OCI-LY7 (cell line): ENCODE data around the gene NTN3. TPM values are rescaled to one million over a fixed set of nuclear protein-coding genes. Genes with fewer than 3 reads are reported as not detected.

ENCODE experiments used
- BruUV-seq: library from RNA; stranded (reverse); fragments of 400-500 nt; replicated peaks from 2 replicates; lab custom pipeline; 2021; lab: Mats Ljungman, UMichigan
- CTCF ChIA-PET: fragments of 300-600 bp; sonication (Branson Sonifier 250); formaldehyde crosslinking; loops from one replicate; lab custom pipeline; 2022; ENCODE audit warnings: antibody characterized with exemption; ENCODE audit not compliant: unreplicated experiment; lab: Charles Lee
- POLR2A ChIA-PET: fragments of 300-600 bp; sonication (Branson Sonifier 250); formaldehyde crosslinking; loops from one replicate; lab custom pipeline; 2022; ENCODE audit warnings: antibody characterized with exemption; lab: Charles Lee
- DNase-seq: peaks from one replicate; pipeline ENCODE4 v3.0.0-alpha.2; 2015; ENCODE audit warnings: low spot score
- H2AFZ ChIP-seq: fragments of 200-600 bp; sonication (generic), shearing (Covaris generic); 2 replicates; pipeline ENCODE4 v1.6.1; 2014; ENCODE audit warnings: mild to moderate bottlenecking, antibody characterized with exemption, low read length, moderate library complexity
- H3K27ac ChIP-seq: fragments of 200-600 bp; sonication (generic); 2 replicates; pipeline ENCODE4 v1.5.1; 2014; ENCODE audit warnings: mixed run types, low read depth, mild to moderate bottlenecking, moderate library complexity, low read length, inconsistent platforms; ENCODE audit not compliant: poor library complexity, severe bottlenecking
- H3K36me3 ChIP-seq: fragments of 200-600 bp; sonication (generic); 2 replicates; pipeline ENCODE4 v1.6.1; 2014; ENCODE audit warnings: mild to moderate bottlenecking, antibody characterized with exemption, low read length, moderate library complexity, mixed read lengths; ENCODE audit not compliant: insufficient read depth
- H3K4me1 ChIP-seq: fragments of 200-600 bp; sonication (generic); 2 replicates; pipeline ENCODE4 v1.5.1; 2014; ENCODE audit warnings: mild to moderate bottlenecking, low read length; ENCODE audit not compliant: insufficient read depth, poor library complexity, severe bottlenecking
- H3K4me2 ChIP-seq: fragments of 200-600 bp; sonication (generic); 2 replicates; pipeline ENCODE4 v1.6.1; 2014; ENCODE audit warnings: mild to moderate bottlenecking, low read length
- H3K4me3 ChIP-seq: fragments of 200-600 bp; sonication (generic); 2 replicates; pipeline ENCODE4 v1.5.1; 2014; ENCODE audit warnings: mild to moderate bottlenecking, low read depth, low read length; ENCODE audit not compliant: poor library complexity, severe bottlenecking
- H3K79me2 ChIP-seq: fragments of 200-600 bp; sonication (generic); 2 replicates; pipeline ENCODE4 v1.6.1; 2016; ENCODE audit warnings: low read depth, mild to moderate bottlenecking, low read length, moderate library complexity, mixed read lengths; ENCODE audit not compliant: insufficient read depth
- H3K9me2 ChIP-seq: fragments of 200-600 bp; sonication (generic); 2 replicates; pipeline ENCODE4 v1.6.1; 2016; ENCODE audit warnings: mild to moderate bottlenecking, low read length, mixed read lengths; ENCODE audit not compliant: insufficient read depth
- H3K9me3 ChIP-seq: fragments of 200-600 bp; sonication (generic); 2 replicates; pipeline ENCODE4 v1.6.1; 2014; ENCODE audit warnings: mild to moderate bottlenecking, mixed run types, low read length, mixed read lengths
- H4K20me1 ChIP-seq: fragments of 200-600 bp; sonication (generic); 2 replicates; pipeline ENCODE4 v1.6.1; 2014; ENCODE audit warnings: mild to moderate bottlenecking, antibody characterized with exemption, low read length, moderate library complexity, mixed read lengths; ENCODE audit not compliant: insufficient read depth
- EZH2phosphoT487 ChIP-seq: fragments of 200-600 bp; sonication (generic); IDR thresholded peaks from 2 replicates; pipeline ENCODE4 v1.6.1; 2018; ENCODE audit warnings: low read depth, borderline replicate concordance, mild to moderate bottlenecking, mixed run types, antibody characterized with exemption, low read length, moderate library complexity, mixed read lengths
- intact Hi-C: fragments of 100-400 bp; cut with micrococcal nuclease; formaldehyde crosslinking; loops from one replicate; pipeline ENCODE4 v1.10.0; 2022; ENCODE audit not compliant: unreplicated experiment
- total RNA-seq, 2 experiments: library from RNA; depleted of rRNA in 1 of 2; stranded (reverse); fragments of >200 nt in 1 of 2; shearing (Covaris generic) in 1 of 2; gene quantifications; 2 replicates each; pipeline ENCODE4 v1.2.3, GENCODE V29; 2014 to 2022
- TF ChIP-seq, protein P1 (sequence below): fragments of 200-600 bp; sonication (generic); conservative IDR thresholded peaks from 2 replicates; pipeline ENCODE4 v1.5.1; 2014; ENCODE audit warnings: mild to moderate bottlenecking, antibody characterized with exemption, low read length, moderate library complexity, mixed read lengths

NTN3 gene
- total RNA-seq, 2 experiments from 2014 or later: 1.7 to 2.3 TPM

DNA sequence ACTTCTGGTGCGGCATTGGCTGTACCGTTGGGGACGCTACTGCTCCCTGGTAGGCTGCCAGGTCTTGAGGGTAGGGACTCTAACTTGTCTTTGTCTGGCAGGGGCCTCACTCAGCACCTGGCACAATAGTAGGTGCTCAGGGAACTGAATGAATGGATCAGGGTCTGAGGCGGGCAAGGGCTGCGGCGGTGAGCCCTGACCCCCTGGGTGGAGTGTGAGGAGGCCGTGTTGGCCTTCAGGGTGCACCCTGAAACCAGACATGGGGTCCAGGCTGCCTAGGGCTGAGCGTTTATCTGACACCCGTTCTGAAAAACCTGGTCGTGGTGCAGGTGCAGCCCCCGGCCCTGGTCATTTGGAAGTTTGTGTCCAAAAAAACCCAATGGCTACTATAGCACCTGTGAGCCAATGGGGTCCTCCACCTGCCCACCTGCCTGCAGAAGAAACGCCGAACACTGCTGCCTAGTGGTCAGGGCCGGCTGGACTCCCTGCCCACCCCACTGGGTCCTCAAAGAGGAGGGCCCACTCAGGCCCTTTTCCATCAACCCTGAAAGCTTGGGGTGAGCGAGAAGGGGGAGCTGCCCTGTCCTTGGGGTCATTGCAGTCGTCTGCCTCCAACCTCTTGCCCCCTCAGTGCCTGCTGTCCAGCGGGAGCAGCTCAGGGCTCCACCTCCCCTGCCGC lies 37.8 kb downstream of the NTN3 start:
- POLR2A ChIA-PET: no interaction called here
- TF ChIP-seq EZH2phosphoT487: no peak
- TF ChIP-seq, protein P1, sequence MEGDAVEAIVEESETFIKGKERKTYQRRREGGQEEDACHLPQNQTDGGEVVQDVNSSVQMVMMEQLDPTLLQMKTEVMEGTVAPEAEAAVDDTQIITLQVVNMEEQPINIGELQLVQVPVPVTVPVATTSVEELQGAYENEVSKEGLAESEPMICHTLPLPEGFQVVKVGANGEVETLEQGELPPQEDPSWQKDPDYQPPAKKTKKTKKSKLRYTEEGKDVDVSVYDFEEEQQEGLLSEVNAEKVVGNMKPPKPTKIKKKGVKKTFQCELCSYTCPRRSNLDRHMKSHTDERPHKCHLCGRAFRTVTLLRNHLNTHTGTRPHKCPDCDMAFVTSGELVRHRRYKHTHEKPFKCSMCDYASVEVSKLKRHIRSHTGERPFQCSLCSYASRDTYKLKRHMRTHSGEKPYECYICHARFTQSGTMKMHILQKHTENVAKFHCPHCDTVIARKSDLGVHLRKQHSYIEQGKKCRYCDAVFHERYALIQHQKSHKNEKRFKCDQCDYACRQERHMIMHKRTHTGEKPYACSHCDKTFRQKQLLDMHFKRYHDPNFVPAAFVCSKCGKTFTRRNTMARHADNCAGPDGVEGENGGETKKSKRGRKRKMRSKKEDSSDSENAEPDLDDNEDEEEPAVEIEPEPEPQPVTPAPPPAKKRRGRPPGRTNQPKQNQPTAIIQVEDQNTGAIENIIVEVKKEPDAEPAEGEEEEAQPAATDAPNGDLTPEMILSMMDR: no peak
- intact Hi-C loops: no loop called here
- peaks cover under 1% of the 10 kb centered on the region; the same call in 1 of the 2 replicates for H3K79me2 ChIP-seq
- H3K4me3 ChIP-seq: no peak overlapping the region
- H3K36me3 ChIP-seq: no peaks in the 10 kb centered on the region
- H3K4me1 ChIP-seq: peaks cover 44% of the 10 kb centered on the region
- no TSS peak for BruUV-seq
- H3K9me2 ChIP-seq: no peaks in the 10 kb centered on the region
- CTCF ChIA-PET: no interaction called here
- H4K20me1 ChIP-seq: no peaks in the 10 kb centered on the region
- H3K27ac ChIP-seq: no peak overlapping the region
- no peaks in the 10 kb centered on the region for H3K9me3 ChIP-seq
- H2AFZ ChIP-seq: no peak overlapping the region
- no peak for DNase-seq
- no peak overlapping the region for H3K4me2 ChIP-seq

DNA sequence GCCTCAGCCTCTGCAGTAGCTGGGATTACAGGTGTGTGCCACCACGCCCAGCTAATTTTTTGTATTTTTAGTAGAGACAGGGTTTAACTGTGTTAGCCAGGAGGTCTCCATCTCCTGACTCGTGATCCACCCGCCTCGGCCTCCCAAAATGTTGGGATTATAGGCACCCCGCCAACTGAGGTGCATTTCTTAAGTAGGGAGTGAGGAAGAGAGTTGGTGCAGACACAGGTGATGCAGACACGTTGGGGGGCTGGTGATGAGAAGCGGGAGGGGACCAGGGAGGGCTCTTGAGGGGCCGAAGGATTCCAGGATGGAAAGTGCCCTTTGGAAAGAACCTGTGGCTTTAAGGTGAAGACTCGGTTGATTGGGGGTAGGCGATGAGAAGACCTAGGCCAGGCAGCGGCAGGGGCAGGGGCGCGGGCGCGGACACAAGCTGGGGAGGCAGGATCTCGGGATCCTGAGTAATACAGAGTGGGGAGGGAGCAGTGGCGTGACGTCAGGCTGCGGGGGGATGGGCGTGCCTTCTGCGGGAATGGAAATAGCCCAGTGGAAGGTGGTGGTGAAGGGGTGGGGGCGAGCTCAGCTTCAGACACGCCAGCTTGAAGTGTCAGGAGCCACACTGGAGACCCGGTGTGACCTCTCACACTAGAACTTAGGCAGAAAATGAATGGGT lies 40.2 kb downstream of the NTN3 start:
- ChIA-PET CTCF (no interaction called here), POLR2A (no interaction called here)
- H4K20me1 ChIP-seq: peaks cover 9% of the 10 kb centered on the region
- H3K4me3 ChIP-seq: no peak overlapping the region
- H3K4me1 ChIP-seq: peaks cover 59% of the 10 kb centered on the region
- no peaks in the 10 kb centered on the region for H3K9me3 ChIP-seq
- H2AFZ ChIP-seq: no peak overlapping the region
- H3K9me2 ChIP-seq: no peaks in the 10 kb centered on the region
- no peak overlapping the region for H3K4me2 ChIP-seq
- TF ChIP-seq, protein P1: no peak
- TF ChIP-seq EZH2phosphoT487: no peak
- H3K36me3 ChIP-seq: peaks cover 2% of the 10 kb centered on the region; the same call in 1 of the 2 replicates
- intact Hi-C loops: loop anchor here (5.0 kb wide), 1 partner anchor 169 kb away; the partner anchor contains the start of gene ABCA3
- no peak overlapping the region for H3K27ac ChIP-seq
- H3K79me2 ChIP-seq: peaks cover 24% of the 10 kb centered on the region
- DNase-seq: no peak
- no TSS peak for BruUV-seq
